ENCODE measurements around the gene LMTK2. TPM values are rescaled to one million over a fixed set of nuclear protein-coding genes. Genes with fewer than 3 reads are reported as not detected.

Gene LMTK2
- total RNA-seq, 2 experiments from 2014 or later: 10.0 to 17.5 TPM

GRCh38 chr7:98222533-98223195 lies 116.0 kb downstream of the LMTK2 start:
- ChIA-PET POLR2A (interaction anchor here (0.6 kb wide), 1 partner anchor 48 kb away, joined by 7 read pairs; no protein-coding TSS in a partner anchor), CTCF (ENCODE audit: unreplicated experiment) (no interaction called here)
- H3K9me3 ChIP-seq (ENCODE audit: low read length): no peaks in the 10 kb centered on the region
- H2AFZ ChIP-seq (ENCODE audit: low read length): no peak overlapping the region
- H3K9me2 ChIP-seq (ENCODE audit: insufficient read depth, low read length): no peaks in the 10 kb centered on the region
- no peaks in the 10 kb centered on the region for H4K20me1 ChIP-seq (ENCODE audit: insufficient read depth, low read length)
- peaks cover 8% of the 10 kb centered on the region; the same call in 1 of the 2 replicates for H3K36me3 ChIP-seq (ENCODE audit: insufficient read depth, low read length)
- TF ChIP-seq EZH2phosphoT487 (IDR thresholded peaks at IDR 0.05; ENCODE audit: borderline replicate concordance, low read depth, low read length) (no peak), CTCF (conservative IDR thresholded peaks at IDR 0.05; ENCODE audit: low read length) (no peak)
- H3K4me1 ChIP-seq (ENCODE audit: insufficient read depth, low read length, poor library complexity, severe bottlenecking): peaks cover 24% of the 10 kb centered on the region
- no TSS peak for BruUV-seq (replicated peaks)
- H3K79me2 ChIP-seq (ENCODE audit: insufficient read depth, low read depth, low read length): no peaks in the 10 kb centered on the region
- H3K4me2 ChIP-seq (ENCODE audit: low read length): no peak overlapping the region
- DNase-seq (ENCODE audit: low spot score): no peak
- no peak overlapping the region for H3K27ac ChIP-seq (ENCODE audit: low read depth, low read length, poor library complexity, severe bottlenecking)
- intact Hi-C loops (cut with micrococcal nuclease; ENCODE audit: unreplicated experiment): no loop called here
- no peak overlapping the region for H3K4me3 ChIP-seq (ENCODE audit: low read depth, low read length, poor library complexity, severe bottlenecking)

DNA sequence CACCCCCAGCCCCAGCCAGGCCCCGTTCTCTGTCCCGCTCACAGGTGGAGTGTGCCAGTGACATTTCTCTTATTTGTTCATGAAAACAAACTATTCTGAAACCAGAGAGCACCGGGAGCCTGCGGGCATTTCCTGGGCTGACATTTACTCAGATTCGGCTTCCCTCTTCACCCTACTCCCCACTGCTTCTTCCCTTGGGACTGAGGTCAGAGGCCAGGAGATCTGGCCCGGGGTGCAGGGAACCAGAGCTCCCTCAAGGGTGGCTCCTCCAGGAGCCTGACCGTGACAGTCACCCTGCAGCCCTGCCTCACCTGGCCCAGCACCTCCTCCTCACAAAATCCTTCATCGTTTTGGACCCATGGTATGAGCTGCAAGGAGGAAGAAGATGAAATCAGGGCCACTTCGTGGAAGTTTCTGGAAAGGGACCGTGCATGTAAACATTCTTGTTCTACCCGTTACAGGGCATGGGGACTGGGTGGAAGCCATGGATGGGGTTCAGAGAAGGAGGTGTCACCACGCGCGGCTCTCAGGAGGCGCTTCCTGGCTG lies 116.8 kb downstream of the LMTK2 start:
- Histone ChIP-seq H3K4me3 (ENCODE audit: low read depth, low read length, poor library complexity, severe bottlenecking) (no peak overlapping the region), H3K4me2 (ENCODE audit: low read length) (no peak overlapping the region), H3K36me3 (ENCODE audit: insufficient read depth, low read length) (peaks cover 8% of the 10 kb centered on the region; the same call in 1 of the 2 replicates), H2AFZ (ENCODE audit: low read length) (no peak overlapping the region), H3K9me2 (ENCODE audit: insufficient read depth, low read length) (no peaks in the 10 kb centered on the region), H4K20me1 (ENCODE audit: insufficient read depth, low read length) (no peaks in the 10 kb centered on the region), H3K79me2 (ENCODE audit: insufficient read depth, low read depth, low read length) (no peaks in the 10 kb centered on the region), H3K27ac (ENCODE audit: low read depth, low read length, poor library complexity, severe bottlenecking) (no peak overlapping the region), H3K4me1 (ENCODE audit: insufficient read depth, low read length, poor library complexity, severe bottlenecking) (peaks cover 18% of the 10 kb centered on the region), H3K9me3 (ENCODE audit: low read length) (no peaks in the 10 kb centered on the region)
- no TSS peak for BruUV-seq (replicated peaks)
- CTCF ChIA-PET (ENCODE audit: unreplicated experiment): no interaction called here
- POLR2A ChIA-PET: no interaction called here
- intact Hi-C loops (cut with micrococcal nuclease; ENCODE audit: unreplicated experiment): no loop called here
- no peak for DNase-seq (ENCODE audit: low spot score)
- TF ChIP-seq EZH2phosphoT487 (IDR thresholded peaks at IDR 0.05; ENCODE audit: borderline replicate concordance, low read depth, low read length) (no peak), CTCF (conservative IDR thresholded peaks at IDR 0.05; ENCODE audit: low read length) (no peak)

Measured in OCI-LY7 (cell line).